Measurements from ENCODE around the gene COL21A1. TPM values are rescaled to one million over a fixed set of nuclear protein-coding genes. Genes with fewer than 3 reads are reported as not detected.

The COL21A1 gene
- total RNA-seq, 1 experiment from 2014 or later, result 1.8 TPM

GRCh38 chr6:56073315-56073714 is 174.1 kb downstream of the COL21A1 start:
- Mint-ChIP-seq H3K27me3 (ENCODE audit: low read depth) (no peaks in the 10 kb centered on the region), H3K36me3 (ENCODE audit: insufficient read depth in 1 of 3, low read depth in 3 of 3) (peaks cover 4 to 16% (median 11%) of the 10 kb centered on the region in 3 experiments; a peak in 5 of 7 replicates), H3K9me3 (peaks cover 4 to 13% of the 10 kb centered on the region in 2 experiments; a peak in 3 of 5 replicates), H3K27ac (no peak overlapping the region), H3K4me1 (peaks cover 4% of the 10 kb centered on the region in 2 experiments; a peak in 2 of 4 replicates), H3K4me3 (no peak overlapping the region)
- H2BK120ac ChIP-seq (ENCODE audit: low read depth, low read length, poor library complexity, severe bottlenecking), result no peak overlapping the region
- no peak overlapping the region for H4K5ac ChIP-seq (ENCODE audit: insufficient read length, low read depth, low read length)
- no peak for DNase-seq
- H3T11ph ChIP-seq (ENCODE audit: low read length), result no peak overlapping the region
- H4K20me1 ChIP-seq (ENCODE audit: control insufficient read depth, insufficient read depth, insufficient read length), result no peaks in the 10 kb centered on the region
- TF ChIP-seq, protein P1, sequence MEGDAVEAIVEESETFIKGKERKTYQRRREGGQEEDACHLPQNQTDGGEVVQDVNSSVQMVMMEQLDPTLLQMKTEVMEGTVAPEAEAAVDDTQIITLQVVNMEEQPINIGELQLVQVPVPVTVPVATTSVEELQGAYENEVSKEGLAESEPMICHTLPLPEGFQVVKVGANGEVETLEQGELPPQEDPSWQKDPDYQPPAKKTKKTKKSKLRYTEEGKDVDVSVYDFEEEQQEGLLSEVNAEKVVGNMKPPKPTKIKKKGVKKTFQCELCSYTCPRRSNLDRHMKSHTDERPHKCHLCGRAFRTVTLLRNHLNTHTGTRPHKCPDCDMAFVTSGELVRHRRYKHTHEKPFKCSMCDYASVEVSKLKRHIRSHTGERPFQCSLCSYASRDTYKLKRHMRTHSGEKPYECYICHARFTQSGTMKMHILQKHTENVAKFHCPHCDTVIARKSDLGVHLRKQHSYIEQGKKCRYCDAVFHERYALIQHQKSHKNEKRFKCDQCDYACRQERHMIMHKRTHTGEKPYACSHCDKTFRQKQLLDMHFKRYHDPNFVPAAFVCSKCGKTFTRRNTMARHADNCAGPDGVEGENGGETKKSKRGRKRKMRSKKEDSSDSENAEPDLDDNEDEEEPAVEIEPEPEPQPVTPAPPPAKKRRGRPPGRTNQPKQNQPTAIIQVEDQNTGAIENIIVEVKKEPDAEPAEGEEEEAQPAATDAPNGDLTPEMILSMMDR (conservative IDR thresholded peaks at IDR 0.05), result no peak
- H3K27ac ChIP-seq (ENCODE audit: insufficient read length, low read depth, low read length), result no peak overlapping the region
- no peak overlapping the region for H3K23ac ChIP-seq (ENCODE audit: insufficient read length, low read depth, low read length)
- H2BK15ac ChIP-seq (ENCODE audit: low read depth, low read length), result no peak overlapping the region
- no peak overlapping the region for H3K4me2 ChIP-seq (ENCODE audit: insufficient read depth, insufficient read length, low read length)
- H3K9me3 ChIP-seq (ENCODE audit: control insufficient read depth, low read depth, low read length), result no peaks in the 10 kb centered on the region
- WGBS (ENCODE audit: extremely low coverage, insufficient read length, low lambda C conversion rate), result no CpG with 5 or more reads among the region's 1 CpG
- no peaks in the 10 kb centered on the region for H3K27me3 ChIP-seq (ENCODE audit: insufficient read depth, low read length)
- H3K79me2 ChIP-seq (ENCODE audit: insufficient read depth, low read length), result no peaks in the 10 kb centered on the region
- no peak overlapping the region for H3K14ac ChIP-seq (ENCODE audit: insufficient read depth, low read length)
- no peak overlapping the region for H2AK5ac ChIP-seq (ENCODE audit: insufficient read length, low read length)
- H3K18ac ChIP-seq (ENCODE audit: insufficient read length, low read depth, low read length), result no peak overlapping the region
- no peak overlapping the region for H3K9ac ChIP-seq (ENCODE audit: extremely low read depth, insufficient read length, low read length)
- H3K79me1 ChIP-seq (ENCODE audit: insufficient read depth, low read depth, low read length, poor library complexity, severe bottlenecking), result no peaks in the 10 kb centered on the region
- H4K8ac ChIP-seq (replicated peaks; ENCODE audit: insufficient read length, low read depth, low read length), result no peak overlapping the region
- H4K91ac ChIP-seq (ENCODE audit: insufficient read length, low read depth, low read length), result no peak overlapping the region
- H2BK12ac ChIP-seq (ENCODE audit: insufficient read length, low read depth, low read length), result no peak overlapping the region
- H2BK20ac ChIP-seq (ENCODE audit: low read depth, low read length, poor library complexity, severe bottlenecking), result no peak overlapping the region
- no peak overlapping the region for H3K56ac ChIP-seq (ENCODE audit: insufficient read length, low read depth, low read length)
- H2AFZ ChIP-seq (ENCODE audit: low read length), result no peak overlapping the region
- H3K23me2 ChIP-seq (ENCODE audit: insufficient read length, low read depth, low read length, poor library complexity, severe bottlenecking), result no peaks in the 10 kb centered on the region
- H3K4me1 ChIP-seq (ENCODE audit: insufficient read depth, low read length), result no peaks in the 10 kb centered on the region
- H2BK5ac ChIP-seq (ENCODE audit: insufficient read length, low read length), result no peak overlapping the region
- no peak overlapping the region for H3K4ac ChIP-seq (ENCODE audit: low read depth, low read length)
